Psoas muscle (tissue), 8 donors: ENCODE results near the gene GARRE1. TPM values are rescaled to one million over a fixed set of nuclear protein-coding genes. Genes with fewer than 3 reads are reported as not detected.

Experiments
- ATAC-seq, 4 donors: fragments of 200-7000 bp; cut with Tn5 transposase; one replicate each; pipeline ENCODE4 v1.9.1; 2020; ENCODE audit warnings: moderate library complexity in 3 of 4, mild to moderate bottlenecking in 2 of 4
- DNase-seq, 2 donors: peaks; one replicate each; pipeline ENCODE4 v3.0.0-alpha.2; 2020
- H3K27ac ChIP-seq: fragments of 200-600 bp; one replicate; pipeline ENCODE4 v1.8.0; 2022
- H3K27me3 ChIP-seq, 3 donors: fragments of 200-600 bp in 1 of 3; one replicate each; pipeline versions ENCODE4 v1.6.1 to v1.8.0; 2013 to 2022; ENCODE audit warnings: low read length in 2 of 3, mild to moderate bottlenecking in 2 of 3, moderate library complexity in 1 of 3; ENCODE audit not compliant: insufficient read depth in 3 of 3
- H3K36me3 ChIP-seq, 2 donors: fragments of 200-600 bp in 1 of 2; one replicate each; pipeline versions ENCODE4 v1.6.1 to v1.8.0; 2013 to 2022; ENCODE audit warnings: low read depth in 1 of 2, mild to moderate bottlenecking in 1 of 2, moderate library complexity in 1 of 2; ENCODE audit not compliant: insufficient read depth in 1 of 2
- H3K4me1 ChIP-seq: fragments of 200-600 bp; one replicate; pipeline ENCODE4 v1.8.0; 2022
- H3K4me3 ChIP-seq: fragments of 200-600 bp; one replicate; pipeline ENCODE4 v1.8.0; 2022; ENCODE audit warnings: mild to moderate bottlenecking
- H3K9me3 ChIP-seq: fragments of 200-600 bp; one replicate; pipeline ENCODE4 v1.8.0; 2022
- WGBS, 3 donors: extraction: QIAGEN DNeasy Blood & Tissue Kit; methylation state at CpG; one replicate each; pipeline versions ENCODE4 v1.1.6 to v1.1.7; 2013; 5-methylcytosine and 5-hydroxymethylcytosine counted together
- intact Hi-C, 2 donors: fragments of 100-400 bp; cut with DNase I; formaldehyde crosslinking; loops; one replicate each; pipeline versions ENCODE4 v1.11.0 to v1.14.2; 2022
- polyA plus RNA-seq, 3 donors: library from polyadenylated mRNA; stranded (reverse); fragments of 200-250 nt; gene quantifications; one replicate each; pipeline ENCODE4 v1.2.3, GENCODE V29; 2013
- total RNA-seq, 4 donors: library from RNA; stranded (reverse); fragmentation: NEBNext Ultra II Directional in 2 of 4; extraction: Animal tissue kit (Norgen Biotek cat#: 25700) in 2 of 4; gene quantifications; one replicate each; pipeline versions ENCODE4 v1.2.1 to v1.2.4, GENCODE V29; 2021 to 2023
- TF ChIP-seq, protein P1 (sequence below): fragments of 200-600 bp; IDR thresholded peaks from one replicate; pipeline ENCODE4 v1.8.0; 2022; ENCODE audit warnings: antibody characterized with exemption
- donor health status: healthy with polysubstance abuse.
- donor health status: DM: no; HTN: no; CAD: no; lungs with moderate emphysema.
- donor health status: Bipolar disorder and iron deficiency.
- donor health status: healthy.
- donor health status: DM: yes; HTN: yes; CAD: no.
- donor health status: DM: no; HTN: no; CAD: no.
- donor health status: DM: no; HTN: no; CAD: no.
- donor health status: DM: yes; HTN: yes; CAD: no.

The GARRE1 gene
- total and polyA plus RNA-seq, 7 donors, result 4.8 to 22.8 (median 16.4) TPM

DNA sequence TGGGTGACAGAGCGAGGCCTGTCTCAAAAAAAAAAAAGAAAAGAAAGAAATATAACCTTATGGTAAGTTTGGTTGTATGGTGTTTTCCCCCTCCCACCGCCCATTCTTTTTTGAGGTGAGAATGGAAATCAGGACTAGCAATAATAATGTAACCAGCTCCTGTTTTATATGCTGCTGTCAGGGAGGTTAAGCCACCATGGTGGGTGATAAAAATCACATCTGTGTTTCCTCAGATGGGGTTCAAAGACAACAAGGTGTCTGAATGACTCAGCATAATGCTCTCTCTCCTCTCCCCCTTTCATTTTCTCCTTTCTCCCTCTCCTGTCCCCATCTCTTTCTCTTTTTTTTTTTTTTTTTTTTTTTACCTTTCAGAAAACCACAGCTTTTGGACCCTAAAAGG lies 28.3 kb upstream of the GARRE1 start:
- Histone ChIP-seq H3K4me1 (no peaks in the 10 kb centered on the region), H3K9me3 (no peaks in the 10 kb centered on the region), H3K36me3 (peaks cover 14 to 97% of the 10 kb centered on the region in 2 donors), H3K27ac (peak overlapping the region; percentile 25), H3K27me3 (no peaks in the 10 kb centered on the region), H3K4me3 (no peak overlapping the region)
- ATAC-seq (no peak), DNase-seq (no peak)
- TF ChIP-seq, protein P1, sequence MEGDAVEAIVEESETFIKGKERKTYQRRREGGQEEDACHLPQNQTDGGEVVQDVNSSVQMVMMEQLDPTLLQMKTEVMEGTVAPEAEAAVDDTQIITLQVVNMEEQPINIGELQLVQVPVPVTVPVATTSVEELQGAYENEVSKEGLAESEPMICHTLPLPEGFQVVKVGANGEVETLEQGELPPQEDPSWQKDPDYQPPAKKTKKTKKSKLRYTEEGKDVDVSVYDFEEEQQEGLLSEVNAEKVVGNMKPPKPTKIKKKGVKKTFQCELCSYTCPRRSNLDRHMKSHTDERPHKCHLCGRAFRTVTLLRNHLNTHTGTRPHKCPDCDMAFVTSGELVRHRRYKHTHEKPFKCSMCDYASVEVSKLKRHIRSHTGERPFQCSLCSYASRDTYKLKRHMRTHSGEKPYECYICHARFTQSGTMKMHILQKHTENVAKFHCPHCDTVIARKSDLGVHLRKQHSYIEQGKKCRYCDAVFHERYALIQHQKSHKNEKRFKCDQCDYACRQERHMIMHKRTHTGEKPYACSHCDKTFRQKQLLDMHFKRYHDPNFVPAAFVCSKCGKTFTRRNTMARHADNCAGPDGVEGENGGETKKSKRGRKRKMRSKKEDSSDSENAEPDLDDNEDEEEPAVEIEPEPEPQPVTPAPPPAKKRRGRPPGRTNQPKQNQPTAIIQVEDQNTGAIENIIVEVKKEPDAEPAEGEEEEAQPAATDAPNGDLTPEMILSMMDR, result no peak
- intact Hi-C loops, result no loop called here
- 99 to 100% (median 100%) methylated on average over 2 of the region's 2 CpGs for WGBS, 3 donors

DNA sequence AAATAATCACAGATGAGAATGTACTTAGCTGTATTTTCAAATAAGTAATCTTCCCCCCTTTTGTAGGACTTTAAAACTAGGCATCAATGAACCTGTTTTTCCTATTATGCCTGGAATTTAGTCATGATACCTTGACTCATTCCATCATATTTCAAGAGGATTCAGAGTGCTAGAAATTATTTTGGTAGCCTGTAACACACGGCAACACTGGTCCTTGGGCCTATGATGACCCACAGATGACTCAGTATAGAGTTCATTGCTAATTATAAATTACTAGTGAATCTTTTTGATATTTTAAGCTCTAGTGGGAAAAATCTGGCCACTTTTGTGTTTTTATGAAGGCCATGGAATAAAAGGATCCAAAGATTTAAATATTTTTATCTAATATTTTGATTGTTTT lies 26.0 kb upstream of the GARRE1 start:
- H3K4me3 ChIP-seq, result no peak overlapping the region
- ATAC-seq (peak; percentile 46 to 55 (median 50)), DNase-seq (no peak)
- H3K9me3 ChIP-seq, result no peaks in the 10 kb centered on the region
- peaks cover 7 to 77% of the 10 kb centered on the region in 2 donors for H3K36me3 ChIP-seq
- peak overlapping the region; percentile 20 for H3K27ac ChIP-seq
- 19 to 41% (median 38%) methylated on average over 1 of the region's 1 CpG for WGBS, 3 donors
- TF ChIP-seq, protein P1, result no peak
- peaks cover 7% of the 10 kb centered on the region for H3K4me1 ChIP-seq
- intact Hi-C loops, result no loop called here
- H3K27me3 ChIP-seq, result no peaks in the 10 kb centered on the region

DNA sequence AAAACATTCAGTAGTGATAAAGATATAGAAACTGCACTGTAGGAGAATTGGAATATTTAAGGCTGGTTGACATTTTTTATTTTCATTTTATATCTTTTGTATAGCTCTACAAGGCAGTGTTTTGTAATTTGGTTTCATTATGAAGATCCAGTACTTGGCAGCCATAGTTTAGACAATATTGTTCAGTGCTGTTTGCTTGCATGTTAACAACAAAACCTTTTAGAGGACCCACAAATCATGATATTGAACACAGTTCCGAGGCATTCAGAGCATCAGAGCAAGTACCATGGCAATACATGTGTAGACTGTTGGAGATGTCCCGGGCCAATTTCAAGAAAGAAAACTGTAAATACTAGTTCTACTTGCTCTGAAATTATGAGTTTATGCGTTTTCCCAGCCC lies 25.6 kb upstream of the GARRE1 start:
- no peak for ATAC-seq
- no peaks in the 10 kb centered on the region for H3K27me3 ChIP-seq
- H3K4me3 ChIP-seq, result no peak overlapping the region
- TF ChIP-seq, protein P1, result no peak
- H3K4me1 ChIP-seq, result peaks cover 7% of the 10 kb centered on the region
- WGBS, 3 donors, result 94 to 97% (median 96%) methylated on average over 3 of the region's 3 CpGs
- H3K27ac ChIP-seq, result peak overlapping the region; percentile 20
- no peak for DNase-seq
- H3K36me3 ChIP-seq, result peaks cover 7 to 73% of the 10 kb centered on the region in 2 donors
- no peaks in the 10 kb centered on the region for H3K9me3 ChIP-seq
- intact Hi-C loops, result no loop called here

DNA sequence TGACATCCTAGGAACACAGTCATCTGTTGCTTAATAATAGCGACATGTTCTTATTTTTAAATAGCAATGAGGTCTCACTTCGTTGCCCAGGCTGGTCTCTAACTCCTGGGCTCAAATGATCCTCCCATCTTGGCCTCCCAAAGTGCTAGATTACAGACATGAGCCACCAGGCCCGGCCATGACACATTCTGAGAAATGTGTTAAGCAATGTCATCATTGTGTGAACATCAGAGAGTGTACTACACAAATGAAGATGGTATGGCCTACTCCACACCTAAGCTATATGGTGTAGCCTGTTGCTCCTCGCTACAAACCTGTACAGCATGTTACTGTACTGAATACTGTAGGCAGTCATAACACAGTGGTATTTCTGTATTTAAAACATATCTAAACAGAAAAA lies 24.6 kb upstream of the GARRE1 start:
- intact Hi-C loops, result no loop called here
- 76 to 87% (median 84%) methylated on average over 4 of the region's 4 CpGs for WGBS, 3 donors
- DNase-seq (no peak), ATAC-seq (peak in 3 of 4 donors; percentile 7 to 32 (median 24))
- peak overlapping the region; percentile 1 for H3K27ac ChIP-seq
- H3K27me3 ChIP-seq, result no peaks in the 10 kb centered on the region
- peaks cover 6 to 64% of the 10 kb centered on the region in 2 donors for H3K36me3 ChIP-seq
- H3K9me3 ChIP-seq, result no peaks in the 10 kb centered on the region
- no peak overlapping the region for H3K4me3 ChIP-seq
- TF ChIP-seq, protein P1, result no peak
- H3K4me1 ChIP-seq, result peaks cover 7% of the 10 kb centered on the region

DNA sequence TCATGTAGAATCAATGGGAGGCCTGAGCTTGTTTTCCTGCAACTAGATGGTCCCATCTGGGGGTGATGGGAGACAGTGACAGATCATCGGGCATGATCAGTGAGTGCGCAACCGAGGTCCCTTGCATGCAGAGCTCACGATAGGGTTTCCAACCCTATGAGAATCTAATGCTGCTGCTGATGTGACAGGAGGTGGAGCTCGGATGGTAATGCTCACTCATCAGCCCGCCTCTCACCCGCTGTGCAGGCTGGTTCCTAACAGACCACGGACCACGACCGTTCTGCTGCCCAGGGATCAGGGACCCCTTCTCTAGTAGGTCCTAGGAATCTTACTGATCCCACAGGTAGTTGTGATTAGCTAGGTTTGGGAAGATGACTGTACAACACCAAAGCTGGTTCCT lies 23.5 kb upstream of the GARRE1 start:
- no peak overlapping the region for H3K4me3 ChIP-seq
- peaks cover 5 to 53% of the 10 kb centered on the region in 2 donors for H3K36me3 ChIP-seq
- ATAC-seq (no peak), DNase-seq (no peak)
- peaks cover 7% of the 10 kb centered on the region for H3K4me1 ChIP-seq
- H3K27ac ChIP-seq, result no peak overlapping the region
- TF ChIP-seq, protein P1, result no peak
- WGBS, 3 donors, result 87 to 92% (median 91%) methylated on average over 10 of the region's 10 CpGs
- no peaks in the 10 kb centered on the region for H3K27me3 ChIP-seq
- no peaks in the 10 kb centered on the region for H3K9me3 ChIP-seq
- intact Hi-C loops, result no loop called here
